ENCODE data around the gene B4GAT1. TPM values are rescaled to one million over a fixed set of nuclear protein-coding genes. Genes with fewer than 3 reads are reported as not detected.

The B4GAT1 gene
- total and polyA plus RNA-seq, 2 of the 13 experiments (the other 11 are each of a cell fraction or from before 2014, with no cell fraction given) = 40.4 to 109 TPM

DNA sequence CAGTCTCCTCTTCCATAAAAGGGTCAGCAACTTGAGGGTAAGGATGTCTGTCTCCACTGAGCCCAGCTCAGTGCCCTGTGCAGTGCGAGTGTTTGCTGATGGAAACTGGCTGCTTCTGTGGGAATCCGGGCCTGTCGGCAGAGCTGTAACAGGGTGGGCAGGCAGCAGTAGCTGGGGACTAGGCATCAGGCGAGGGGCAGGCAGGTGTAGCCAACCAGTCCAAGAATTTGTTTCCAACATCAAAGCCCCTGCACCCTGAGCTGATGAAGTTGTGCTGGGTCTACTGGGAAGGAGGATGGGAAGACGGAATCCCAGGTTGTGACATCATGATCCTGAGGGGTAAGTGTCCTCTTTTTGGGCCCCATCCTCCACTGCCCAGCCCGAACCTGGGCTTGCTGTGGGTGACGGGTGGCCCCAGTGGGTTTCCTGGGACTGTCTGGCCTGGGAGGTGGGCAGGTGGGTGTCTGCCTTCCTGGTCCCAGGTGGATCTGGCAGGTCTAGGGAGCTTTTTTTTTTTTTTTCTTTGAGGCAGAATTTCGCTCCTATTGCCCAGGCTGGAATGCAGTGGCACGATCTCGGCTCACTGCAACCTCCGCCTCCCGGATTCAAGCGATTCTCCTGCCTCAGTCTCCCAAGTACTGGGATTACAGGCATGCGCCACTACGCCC lies 13.1 kb upstream of the B4GAT1 start (continued):
- TF ChIP-seq, protein P1, sequence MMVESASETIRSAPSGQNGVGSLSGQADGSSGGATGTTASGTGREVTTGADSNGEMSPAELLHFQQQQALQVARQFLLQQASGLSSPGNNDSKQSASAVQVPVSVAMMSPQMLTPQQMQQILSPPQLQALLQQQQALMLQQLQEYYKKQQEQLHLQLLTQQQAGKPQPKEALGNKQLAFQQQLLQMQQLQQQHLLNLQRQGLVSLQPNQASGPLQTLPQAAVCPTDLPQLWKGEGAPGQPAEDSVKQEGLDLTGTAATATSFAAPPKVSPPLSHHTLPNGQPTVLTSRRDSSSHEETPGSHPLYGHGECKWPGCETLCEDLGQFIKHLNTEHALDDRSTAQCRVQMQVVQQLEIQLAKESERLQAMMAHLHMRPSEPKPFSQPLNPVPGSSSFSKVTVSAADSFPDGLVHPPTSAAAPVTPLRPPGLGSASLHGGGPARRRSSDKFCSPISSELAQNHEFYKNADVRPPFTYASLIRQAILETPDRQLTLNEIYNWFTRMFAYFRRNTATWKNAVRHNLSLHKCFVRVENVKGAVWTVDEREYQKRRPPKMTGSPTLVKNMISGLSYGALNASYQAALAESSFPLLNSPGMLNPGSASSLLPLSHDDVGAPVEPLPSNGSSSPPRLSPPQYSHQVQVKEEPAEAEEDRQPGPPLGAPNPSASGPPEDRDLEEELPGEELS (CRISPR knock-in tag; IDR thresholded peaks at IDR 0.05) = no peak
- TF ChIP-seq SALL2 (CRISPR knock-in tag; IDR thresholded peaks at IDR 0.05) (no peak), ZNF12 (CRISPR knock-in tag; IDR thresholded peaks at IDR 0.05) (no peak), SMAD9 (CRISPR knock-in tag; IDR thresholded peaks at IDR 0.05) (no peak), ZNF878 (CRISPR knock-in tag; IDR thresholded peaks at IDR 0.05) (no peak), YEATS2 (CRISPR knock-in tag; IDR thresholded peaks at IDR 0.05; ENCODE audit: borderline replicate concordance) (no peak), NCOA5 (CRISPR knock-in tag; IDR thresholded peaks at IDR 0.05) (no peak)
- TF ChIP-seq, protein P2, sequence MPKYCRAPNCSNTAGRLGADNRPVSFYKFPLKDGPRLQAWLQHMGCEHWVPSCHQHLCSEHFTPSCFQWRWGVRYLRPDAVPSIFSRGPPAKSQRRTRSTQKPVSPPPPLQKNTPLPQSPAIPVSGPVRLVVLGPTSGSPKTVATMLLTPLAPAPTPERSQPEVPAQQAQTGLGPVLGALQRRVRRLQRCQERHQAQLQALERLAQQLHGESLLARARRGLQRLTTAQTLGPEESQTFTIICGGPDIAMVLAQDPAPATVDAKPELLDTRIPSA (CRISPR knock-in tag; IDR thresholded peaks at IDR 0.05; ENCODE audit: borderline replicate concordance) = no peak

DNA sequence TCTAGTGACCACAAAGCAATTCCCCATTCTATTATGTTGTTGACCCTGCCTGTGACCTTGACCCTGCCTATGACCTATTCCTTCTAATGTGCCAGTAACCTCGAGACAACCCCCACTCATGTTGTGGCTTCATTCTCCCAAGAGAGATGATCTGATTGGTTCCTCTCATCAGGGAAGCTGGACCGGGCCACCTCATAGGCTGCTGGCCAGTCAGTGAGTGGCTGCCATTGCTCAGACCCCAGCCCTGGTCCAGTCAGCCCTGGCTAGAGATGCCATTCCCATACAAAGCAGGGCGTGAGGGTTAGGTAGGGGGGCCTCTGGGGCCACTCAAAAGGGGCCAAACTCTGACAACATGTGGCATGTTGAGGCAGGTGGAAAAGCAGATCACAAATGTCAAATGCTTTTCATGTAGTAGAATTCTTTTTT lies 12.2 kb upstream of the B4GAT1 start:
- FAIRE-seq = no peak
- in situ Hi-C loops (cut with HindIII; ENCODE audit: extremely low pct_ligation_motif_present, low pct_unique_long_range_greater_than_20kb) = no loop called here
- ATAC-seq = peak; percentile 30; the same call in 2 of the 3 replicates
- TF ChIP-seq ZNF746 (CRISPR knock-in tag; IDR thresholded peaks at IDR 0.05) = no peak
- TF ChIP-seq ZNF251 (CRISPR knock-in tag; IDR thresholded peaks at IDR 0.05) = no peak
- TF ChIP-seq SNAI1 (CRISPR knock-in tag; IDR thresholded peaks at IDR 0.05; ENCODE audit: borderline replicate concordance) = no peak
- 0 out of 2 replicates have a peak, but pooled peaks have one; percentile 29 for TF ChIP-seq NFYC (CRISPR knock-in tag; IDR thresholded peaks at IDR 0.05)
- TF ChIP-seq ZNF768 (CRISPR knock-in tag; IDR thresholded peaks at IDR 0.05) = no peak
- no peak for TF ChIP-seq ATF1 (CRISPR knock-in tag; IDR thresholded peaks at IDR 0.05)
- TF ChIP-seq, protein P3, sequence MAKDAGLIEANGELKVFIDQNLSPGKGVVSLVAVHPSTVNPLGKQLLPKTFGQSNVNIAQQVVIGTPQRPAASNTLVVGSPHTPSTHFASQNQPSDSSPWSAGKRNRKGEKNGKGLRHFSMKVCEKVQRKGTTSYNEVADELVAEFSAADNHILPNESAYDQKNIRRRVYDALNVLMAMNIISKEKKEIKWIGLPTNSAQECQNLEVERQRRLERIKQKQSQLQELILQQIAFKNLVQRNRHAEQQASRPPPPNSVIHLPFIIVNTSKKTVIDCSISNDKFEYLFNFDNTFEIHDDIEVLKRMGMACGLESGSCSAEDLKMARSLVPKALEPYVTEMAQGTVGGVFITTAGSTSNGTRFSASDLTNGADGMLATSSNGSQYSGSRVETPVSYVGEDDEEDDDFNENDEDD (CRISPR knock-in tag; IDR thresholded peaks at IDR 0.05; ENCODE audit: borderline replicate concordance) = no peak
- no peak for TF ChIP-seq REL (CRISPR knock-in tag; conservative IDR thresholded peaks at IDR 0.05)
- TF ChIP-seq, protein P4, sequence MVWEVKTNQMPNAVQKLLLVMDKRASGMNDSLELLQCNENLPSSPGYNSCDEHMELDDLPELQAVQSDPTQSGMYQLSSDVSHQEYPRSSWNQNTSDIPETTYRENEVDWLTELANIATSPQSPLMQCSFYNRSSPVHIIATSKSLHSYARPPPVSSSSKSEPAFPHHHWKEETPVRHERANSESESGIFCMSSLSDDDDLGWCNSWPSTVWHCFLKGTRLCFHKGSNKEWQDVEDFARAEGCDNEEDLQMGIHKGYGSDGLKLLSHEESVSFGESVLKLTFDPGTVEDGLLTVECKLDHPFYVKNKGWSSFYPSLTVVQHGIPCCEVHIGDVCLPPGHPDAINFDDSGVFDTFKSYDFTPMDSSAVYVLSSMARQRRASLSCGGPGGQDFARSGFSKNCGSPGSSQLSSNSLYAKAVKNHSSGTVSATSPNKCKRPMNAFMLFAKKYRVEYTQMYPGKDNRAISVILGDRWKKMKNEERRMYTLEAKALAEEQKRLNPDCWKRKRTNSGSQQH (CRISPR knock-in tag; IDR thresholded peaks at IDR 0.05; ENCODE audit: low read depth) = no peak
- TF ChIP-seq, protein P5, sequence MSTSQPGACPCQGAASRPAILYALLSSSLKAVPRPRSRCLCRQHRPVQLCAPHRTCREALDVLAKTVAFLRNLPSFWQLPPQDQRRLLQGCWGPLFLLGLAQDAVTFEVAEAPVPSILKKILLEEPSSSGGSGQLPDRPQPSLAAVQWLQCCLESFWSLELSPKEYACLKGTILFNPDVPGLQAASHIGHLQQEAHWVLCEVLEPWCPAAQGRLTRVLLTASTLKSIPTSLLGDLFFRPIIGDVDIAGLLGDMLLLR (CRISPR knock-in tag; IDR thresholded peaks at IDR 0.05) = no peak

More for the DNA sequence above, 12.2 kb upstream of the B4GAT1 start:
- H3K9me3 ChIP-seq (ENCODE audit: low read length) = no peaks in the 10 kb centered on the region
- no peak overlapping the region for H3K27ac ChIP-seq (ENCODE audit: extremely low read length, insufficient read depth, low read length)
- no peaks in the 10 kb centered on the region for H4K20me1 ChIP-seq (ENCODE audit: insufficient read depth, low read length)
- no peaks in the 10 kb centered on the region for H3K27me3 ChIP-seq (ENCODE audit: control insufficient read depth in 1 of 2, insufficient read depth in 2 of 2, low read length in 2 of 2)
- CTCF ChIA-PET (ENCODE audit: low intra/inter-chr PET ratio, low total read pairs) = interaction anchor here (0.6 kb wide), 1 partner anchor 141 kb away, joined by 4 read pairs; no protein-coding TSS in a partner anchor
- H3K79me2 ChIP-seq (ENCODE audit: insufficient read depth, low read length) = no peaks in the 10 kb centered on the region
- peaks cover 13% of the 10 kb centered on the region for H3K4me1 ChIP-seq (ENCODE audit: insufficient read depth, low read length)
- 70% methylated on average over 3 of the region's 3 CpGs for WGBS (ENCODE audit: low lambda C conversion rate)
- POLR2A ChIA-PET = interaction anchor here (0.6 kb wide), 1 partner anchor 8 kb away, joined by 3 read pairs; no protein-coding TSS in a partner anchor
- H2AFZ ChIP-seq (ENCODE audit: low read length) = no peak overlapping the region
- H3K4me3 ChIP-seq (replicated peaks in 1 of 3; ENCODE audit: insufficient read depth in 1 of 3, low read depth in 2 of 3, low read length in 3 of 3) = no peak overlapping the region
- intact Hi-C loops (cut with micrococcal nuclease; ENCODE audit: unreplicated experiment) = no loop called here
- H3K4me2 ChIP-seq (ENCODE audit: low read depth, low read length) = no peak overlapping the region
- no TSS peak for BruUV-seq (replicated peaks)
- peaks cover 10 to 24% of the 10 kb centered on the region in 2 experiments; a peak in 4 of 5 replicates for H3K36me3 ChIP-seq (replicated peaks in 1 of 2; ENCODE audit: control insufficient read depth in 1 of 2, insufficient read depth in 2 of 2, low read length in 2 of 2)
- no peak overlapping the region for H3K9ac ChIP-seq (ENCODE audit: insufficient read depth, low read depth, low read length)
- DNase-seq (ENCODE audit: low spot score) = no peak
